HepG2 (cell line): ENCODE measurements around the gene BCL6B. TPM values are rescaled to one million over a fixed set of nuclear protein-coding genes. Genes with fewer than 3 reads are reported as not detected.

Experiments used
- GFI1 ChIP-seq: sonication (generic); formaldehyde crosslinking; IDR thresholded peaks from 2 replicates; pipeline ENCODE4 v1.5.0; 2020; ENCODE audit warnings: missing genetic modification reagents, mild to moderate bottlenecking, borderline replicate concordance
- HNRNPUL1 ChIP-seq: fragments of 200-400 bp; formaldehyde crosslinking; IDR thresholded peaks from 2 replicates; pipeline ENCODE4 v1.6.1; 2017; ENCODE audit warnings: low read depth, mild to moderate bottlenecking, low read length, moderate library complexity
- MAZ ChIP-seq, 2 experiments: sonication (generic) in 1 of 2; formaldehyde crosslinking in 1 of 2; IDR thresholded peaks; 2 replicates each; pipeline versions ENCODE4 v1.5.0 to v1.6.1; 2012 to 2020; ENCODE audit warnings: low read depth in 2 of 2, mild to moderate bottlenecking in 2 of 2, borderline replicate concordance in 1 of 2, improper control_type of control experiment in 1 of 2, low read length in 1 of 2, missing genetic modification reagents in 1 of 2, moderate library complexity in 1 of 2
- NFE2 ChIP-seq: sonication (generic); formaldehyde crosslinking; IDR thresholded peaks from 2 replicates; pipeline ENCODE4 v1.4.0; 2020; ENCODE audit warnings: missing genetic modification reagents
- NFE2L1 ChIP-seq: sonication (generic); formaldehyde crosslinking; IDR thresholded peaks from 2 replicates; pipeline ENCODE4 v1.4.0; 2020; ENCODE audit warnings: missing genetic modification reagents, mild to moderate bottlenecking, borderline replicate concordance
- NFE2L2 ChIP-seq: fragments of 150-350 bp; IDR thresholded peaks from 2 replicates; pipeline ENCODE4 v1.6.1; 2014; ENCODE audit warnings: low read length
- NR2F2 ChIP-seq: IDR thresholded peaks from 2 replicates; pipeline ENCODE4 v1.6.1; 2012; ENCODE audit warnings: low read depth, inconsistent platforms, borderline replicate concordance
- REXO4 ChIP-seq: sonication (generic); formaldehyde crosslinking; IDR thresholded peaks from 2 replicates; pipeline ENCODE4 v1.8.0; 2022; ENCODE audit warnings: missing genetic modification reagents, mild to moderate bottlenecking, borderline replicate concordance
- TBX2 ChIP-seq: sonication (generic); formaldehyde crosslinking; IDR thresholded peaks from 2 replicates; pipeline ENCODE4 v1.5.0; 2020; ENCODE audit warnings: missing genetic modification reagents, mild to moderate bottlenecking, borderline replicate concordance
- ZNF292 ChIP-seq: sonication (generic); formaldehyde crosslinking; IDR thresholded peaks from 2 replicates; pipeline ENCODE4 v1.8.1; 2022; ENCODE audit warnings: mild to moderate bottlenecking, low read depth, missing genetic modification reagents, borderline replicate concordance
- ZNF354B ChIP-seq: sonication (generic); formaldehyde crosslinking; IDR thresholded peaks from 2 replicates; pipeline ENCODE4 v1.8.0; 2022; ENCODE audit warnings: mild to moderate bottlenecking, missing genetic modification reagents
- ZNF512B ChIP-seq: sonication (generic); formaldehyde crosslinking; IDR thresholded peaks from 2 replicates; pipeline ENCODE4 v1.5.1; 2020; ENCODE audit warnings: missing genetic modification reagents, mild to moderate bottlenecking, borderline replicate concordance
- ZNF646 ChIP-seq: sonication (generic); formaldehyde crosslinking; IDR thresholded peaks from 2 replicates; pipeline ENCODE4 v1.9.0; 2021; ENCODE audit warnings: mild to moderate bottlenecking, missing genetic modification reagents
- ZNF777 ChIP-seq: sonication (generic); formaldehyde crosslinking; IDR thresholded peaks from 2 replicates; pipeline ENCODE4 v1.4.0; 2020; ENCODE audit warnings: missing genetic modification reagents
- polyA plus RNA-seq, 8 experiments: library from polyadenylated mRNA; depleted of rRNA in 3 of 8; stranded (reverse) in 7 of 8; unstranded in 1 of 8; fragments of >200 nt; fragmentation: Illumina TruSeq in 4 of 8; extraction: Trizol in 4 of 8; gene quantifications; 2 replicates each; pipeline versions ENCODE4 v1.2.1 to v1.2.3, GENCODE V29; 2011 to 2016; ENCODE audit warnings: low read depth in 4 of 8, missing spikeins in 1 of 8, mixed read lengths in 1 of 8; ENCODE audit not compliant: insufficient read depth in 1 of 8
- total RNA-seq, 5 experiments: library from RNA; depleted of rRNA; stranded (reverse); fragments of >200 nt; fragmentation: Illumina TruSeq; extraction: Trizol; gene quantifications; 2 replicates each; pipeline ENCODE4 v1.2.3, GENCODE V29; 2016; ENCODE audit warnings: low read depth in 1 of 5
- TF ChIP-seq, protein P1 (sequence below): fragments of 450-650 bp; IDR thresholded peaks from 2 replicates; pipeline ENCODE4 v1.6.1; 2017
- TF ChIP-seq, protein P2 (sequence below): sonication (generic); formaldehyde crosslinking; IDR thresholded peaks from 2 replicates; pipeline ENCODE4 v1.9.0; 2021; ENCODE audit warnings: missing genetic modification reagents, mild to moderate bottlenecking, borderline replicate concordance

The BCL6B gene
- total and polyA plus RNA-seq, 2 of the 13 experiments (the other 11 are each of a cell fraction or from before 2014, with no cell fraction given) = not detected

GRCh38 chr17:7021993-7022778 is 664 bp upstream of the BCL6B start (continued):
- no peak for TF ChIP-seq ZNF646 (CRISPR knock-in tag)
- TF ChIP-seq MAZ (IDR thresholded peaks at IDR 0.05; ENCODE audit: borderline replicate concordance, low read depth, low read length) = no peak
- TF ChIP-seq MAZ (CRISPR knock-in tag; IDR thresholded peaks at IDR 0.05; ENCODE audit: low read depth) = no peak
- TF ChIP-seq ZNF512B (CRISPR knock-in tag) = no peak
- TF ChIP-seq, protein P1, sequence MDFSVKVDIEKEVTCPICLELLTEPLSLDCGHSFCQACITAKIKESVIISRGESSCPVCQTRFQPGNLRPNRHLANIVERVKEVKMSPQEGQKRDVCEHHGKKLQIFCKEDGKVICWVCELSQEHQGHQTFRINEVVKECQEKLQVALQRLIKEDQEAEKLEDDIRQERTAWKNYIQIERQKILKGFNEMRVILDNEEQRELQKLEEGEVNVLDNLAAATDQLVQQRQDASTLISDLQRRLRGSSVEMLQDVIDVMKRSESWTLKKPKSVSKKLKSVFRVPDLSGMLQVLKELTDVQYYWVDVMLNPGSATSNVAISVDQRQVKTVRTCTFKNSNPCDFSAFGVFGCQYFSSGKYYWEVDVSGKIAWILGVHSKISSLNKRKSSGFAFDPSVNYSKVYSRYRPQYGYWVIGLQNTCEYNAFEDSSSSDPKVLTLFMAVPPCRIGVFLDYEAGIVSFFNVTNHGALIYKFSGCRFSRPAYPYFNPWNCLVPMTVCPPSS = no peak
- TF ChIP-seq NFE2L2 = no peak
- no peak for TF ChIP-seq GFI1 (CRISPR knock-in tag)
- TF ChIP-seq, protein P2, sequence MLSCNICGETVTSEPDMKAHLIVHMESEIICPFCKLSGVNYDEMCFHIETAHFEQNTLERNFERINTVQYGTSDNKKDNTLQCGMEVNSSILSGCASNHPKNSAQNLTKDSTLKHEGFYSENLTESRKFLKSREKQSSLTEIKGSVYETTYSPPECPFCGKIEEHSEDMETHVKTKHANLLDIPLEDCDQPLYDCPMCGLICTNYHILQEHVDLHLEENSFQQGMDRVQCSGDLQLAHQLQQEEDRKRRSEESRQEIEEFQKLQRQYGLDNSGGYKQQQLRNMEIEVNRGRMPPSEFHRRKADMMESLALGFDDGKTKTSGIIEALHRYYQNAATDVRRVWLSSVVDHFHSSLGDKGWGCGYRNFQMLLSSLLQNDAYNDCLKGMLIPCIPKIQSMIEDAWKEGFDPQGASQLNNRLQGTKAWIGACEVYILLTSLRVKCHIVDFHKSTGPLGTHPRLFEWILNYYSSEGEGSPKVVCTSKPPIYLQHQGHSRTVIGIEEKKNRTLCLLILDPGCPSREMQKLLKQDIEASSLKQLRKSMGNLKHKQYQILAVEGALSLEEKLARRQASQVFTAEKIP (CRISPR knock-in tag) = no peak
- TF ChIP-seq NR2F2 = no peak
- TF ChIP-seq ZNF777 (CRISPR knock-in tag) = peak; percentile 93
- peak; percentile 51; the same call in 1 of the 2 replicates for TF ChIP-seq TBX2 (CRISPR knock-in tag)
- no peak for TF ChIP-seq REXO4 (CRISPR knock-in tag)
- no peak for TF ChIP-seq ZNF292 (CRISPR knock-in tag)
- TF ChIP-seq ZNF354B (CRISPR knock-in tag) = no peak
- TF ChIP-seq NFE2L1 (CRISPR knock-in tag) = no peak
- no peak for TF ChIP-seq HNRNPUL1
- TF ChIP-seq NFE2 (CRISPR knock-in tag) = no peak
